GM12878 (cell line): ENCODE measurements around the gene GGNBP2. TPM values are rescaled to one million over a fixed set of nuclear protein-coding genes. Genes with fewer than 3 reads are reported as not detected.

ENCODE experiments used
- ATAC-seq: fragments of 200-7000 bp; cut with Tn5 transposase; 3 replicates; pipeline ENCODE4 v1.9.1; 2020; ENCODE audit warnings: mild to moderate bottlenecking, moderate library complexity
- BruUV-seq: library from RNA; stranded (reverse); fragments of 400-500 nt; replicated peaks from 2 replicates; lab custom pipeline; 2021; lab: Mats Ljungman, UMichigan
- CTCF ChIA-PET: fragments of 300-600 bp; sonication (Branson Sonifier 250); formaldehyde crosslinking; extraction: SDS; loops from one replicate; lab custom pipeline; 2021; ENCODE audit warnings: inconsistent platforms; lab: Yijun Ruan, JAX
- POLR2A ChIA-PET: fragments of 350-600 bp; formaldehyde crosslinking; extraction: SDS; loops from one replicate; lab custom pipeline; 2021; ENCODE audit warnings: inconsistent platforms; lab: Charles Lee
- RAD21 ChIA-PET: fragments of 300-600 bp; sonication (Branson Sonifier 250); formaldehyde crosslinking; loops from one replicate; lab custom pipeline; 2023; ENCODE audit warnings: antibody characterized with exemption; ENCODE audit not compliant: unreplicated experiment; lab: Charles Lee
- SMC1A ChIA-PET: fragments of 300-600 bp; sonication (Branson Sonifier 250); formaldehyde crosslinking; loops from one replicate; lab custom pipeline; 2023; ENCODE audit not compliant: unreplicated experiment, uncharacterized antibody; lab: Charles Lee
- DNase-seq: peaks from one replicate; pipeline ENCODE4 v3.0.0-alpha.2; 2011; ENCODE audit warnings: low read depth, low spot score
- FAIRE-seq: peaks from 3 replicates; lab custom pipeline; 2011; peaks lifted over from hg19 to GRCh38; lab: Jason Lieb, UNC
- H2AFZ ChIP-seq: 2 replicates; pipeline ENCODE4 v1.6.0; 2011; ENCODE audit warnings: low read depth, low read length, control low read depth; ENCODE audit not compliant: control insufficient read depth
- H3K27ac ChIP-seq: 2 replicates; pipeline ENCODE4 v1.5.1; 2011; ENCODE audit warnings: control low read depth; ENCODE audit not compliant: control insufficient read depth, insufficient read depth
- H3K27me3 ChIP-seq, 2 experiments: replicated peaks in 1 of 2; 2 replicates each; pipeline versions ENCODE4 v1.6.0 to v1.6.1; 2011; ENCODE audit warnings: low read length in 1 of 2; ENCODE audit not compliant: control insufficient read depth in 2 of 2, insufficient read depth in 2 of 2
- H3K36me3 ChIP-seq, 2 experiments: 2 replicates each; pipeline ENCODE4 v1.5.1; 2011; ENCODE audit warnings: low read length in 1 of 2; ENCODE audit not compliant: control insufficient read depth in 2 of 2, insufficient read depth in 2 of 2
- H3K4me1 ChIP-seq: 2 replicates; pipeline ENCODE4 v1.6.1; 2011; ENCODE audit warnings: mild to moderate bottlenecking, low read length, moderate library complexity, mixed read lengths; ENCODE audit not compliant: control insufficient read depth, insufficient read depth
- H3K4me2 ChIP-seq: 2 replicates; pipeline ENCODE4 v1.6.0; 2011; ENCODE audit warnings: control low read depth; ENCODE audit not compliant: control insufficient read depth, insufficient read depth
- H3K4me3 ChIP-seq: fragments of 200-600 bp; sonication (generic); 2 replicates; pipeline ENCODE4 v1.5.1; 2016
- H3K79me2 ChIP-seq: 2 replicates; pipeline ENCODE4 v1.6.0; 2011; ENCODE audit warnings: low read length; ENCODE audit not compliant: control insufficient read depth, insufficient read depth
- H3K9ac ChIP-seq: 2 replicates; pipeline ENCODE4 v1.8.0; 2011; ENCODE audit warnings: low read length, control low read depth, mixed read lengths; ENCODE audit not compliant: control insufficient read depth, insufficient read depth
- H3K9me3 ChIP-seq: replicated peaks from 3 replicates; pipeline ENCODE4 v1.5.1; 2011; ENCODE audit warnings: mild to moderate bottlenecking, low read length; ENCODE audit not compliant: control insufficient read depth, insufficient read depth
- H4K20me1 ChIP-seq: 2 replicates; pipeline ENCODE4 v1.6.0; 2011; ENCODE audit not compliant: control insufficient read depth, insufficient read depth
- ATF7 ChIP-seq: fragments of 450-650 bp; IDR thresholded peaks from 2 replicates; pipeline ENCODE4 v1.6.1; 2016; ENCODE audit warnings: low read depth, mild to moderate bottlenecking
- BHLHE40 ChIP-seq, 2 experiments: fragments of 450-650 bp in 1 of 2; IDR thresholded peaks; 2 replicates each; pipeline ENCODE4 v1.6.1; 2011 to 2017; ENCODE audit warnings: low read depth in 2 of 2, borderline replicate concordance in 1 of 2, improper control_type of control experiment in 1 of 2, low read length in 1 of 2, mild to moderate bottlenecking in 1 of 2
- CREM ChIP-seq: IDR thresholded peaks from 2 replicates; pipeline ENCODE4 v1.6.1; 2014; ENCODE audit warnings: antibody characterized with exemption, low read depth
- IKZF2 ChIP-seq, 2 experiments: fragments of 450-650 bp; IDR thresholded peaks; 2 replicates each; pipeline ENCODE4 v1.6.1; 2017; ENCODE audit warnings: mild to moderate bottlenecking in 2 of 2, moderate library complexity in 2 of 2
- NRF1 ChIP-seq: conservative IDR thresholded peaks from 2 replicates; pipeline ENCODE4 v1.6.1; 2011; ENCODE audit warnings: mild to moderate bottlenecking, low read depth, low read length, improper control_type of control experiment
- RELA ChIP-seq: fragments of 450-650 bp; IDR thresholded peaks from 2 replicates; pipeline ENCODE4 v1.8.0; 2014; ENCODE audit warnings: borderline replicate concordance; ENCODE audit not compliant: partially characterized antibody
- SMAD1 ChIP-seq: fragments of 450-650 bp; IDR thresholded peaks from 2 replicates; pipeline ENCODE4 v1.6.1; 2018; ENCODE audit warnings: mild to moderate bottlenecking, low read depth; ENCODE audit not compliant: partially characterized antibody
- SMAD5 ChIP-seq: IDR thresholded peaks from 2 replicates; pipeline ENCODE4 v1.6.1; 2016; ENCODE audit warnings: antibody characterized with exemption, low read depth
- WGBS: methylation state at CpG from one replicate; pipeline ENCODE4 v1.1.6; 2016; ENCODE audit warnings: low lambda C conversion rate; ENCODE audit not compliant: insufficient replicate concordance, insufficient coverage; ENCODE audit errors: missing lambda C conversion rate; 5-methylcytosine and 5-hydroxymethylcytosine counted together
- in situ Hi-C: fragments of 300-500 bp; cut with MboI; formaldehyde crosslinking; loops from 9 replicates; pipeline ENCODE4 v1.14.3; 2018; ENCODE audit warnings: mixed read lengths
- intact Hi-C: fragments of 100-400 bp; cut with micrococcal nuclease; formaldehyde crosslinking; loops from one replicate; pipeline ENCODE4 v1.14.2; 2022; ENCODE audit not compliant: unreplicated experiment
- polyA plus RNA-seq, 11 experiments: library from polyadenylated mRNA; depleted of rRNA in 4 of 11; unstranded in 6 of 11; stranded (reverse) in 5 of 11; fragments of >200 nt; fragmentation: Nextera tagmentation in 4 of 11; fragmentation: Illumina TruSeq in 1 of 11; extraction: Ambion mirVana in 4 of 11; extraction: Trizol in 1 of 11; gene quantifications; 1 replicate in 1 of 11; 2 replicates in 10 of 11; pipeline versions ENCODE4 v1.2.1 to v1.2.3, GENCODE V29; 2011 to 2016; ENCODE audit warnings: inconsistent platforms in 2 of 11, missing spikeins in 2 of 11, low read depth in 1 of 11
- total RNA-seq, 4 experiments: library from RNA; depleted of rRNA in 3 of 4; stranded (reverse); fragments of >200 nt in 3 of 4; fragmentation: Illumina TruSeq in 1 of 4; extraction: Trizol in 1 of 4; gene quantifications; 2 replicates each; pipeline versions ENCODE4 v1.2.1 to v1.2.3, GENCODE V29; 2013 to 2021

GGNBP2 gene
- total and polyA plus RNA-seq, 10 of the 15 experiments (the other 5 are each of a cell fraction or from before 2014, with no cell fraction given), result 36.3 to 82.0 (median 50.0) TPM

DNA sequence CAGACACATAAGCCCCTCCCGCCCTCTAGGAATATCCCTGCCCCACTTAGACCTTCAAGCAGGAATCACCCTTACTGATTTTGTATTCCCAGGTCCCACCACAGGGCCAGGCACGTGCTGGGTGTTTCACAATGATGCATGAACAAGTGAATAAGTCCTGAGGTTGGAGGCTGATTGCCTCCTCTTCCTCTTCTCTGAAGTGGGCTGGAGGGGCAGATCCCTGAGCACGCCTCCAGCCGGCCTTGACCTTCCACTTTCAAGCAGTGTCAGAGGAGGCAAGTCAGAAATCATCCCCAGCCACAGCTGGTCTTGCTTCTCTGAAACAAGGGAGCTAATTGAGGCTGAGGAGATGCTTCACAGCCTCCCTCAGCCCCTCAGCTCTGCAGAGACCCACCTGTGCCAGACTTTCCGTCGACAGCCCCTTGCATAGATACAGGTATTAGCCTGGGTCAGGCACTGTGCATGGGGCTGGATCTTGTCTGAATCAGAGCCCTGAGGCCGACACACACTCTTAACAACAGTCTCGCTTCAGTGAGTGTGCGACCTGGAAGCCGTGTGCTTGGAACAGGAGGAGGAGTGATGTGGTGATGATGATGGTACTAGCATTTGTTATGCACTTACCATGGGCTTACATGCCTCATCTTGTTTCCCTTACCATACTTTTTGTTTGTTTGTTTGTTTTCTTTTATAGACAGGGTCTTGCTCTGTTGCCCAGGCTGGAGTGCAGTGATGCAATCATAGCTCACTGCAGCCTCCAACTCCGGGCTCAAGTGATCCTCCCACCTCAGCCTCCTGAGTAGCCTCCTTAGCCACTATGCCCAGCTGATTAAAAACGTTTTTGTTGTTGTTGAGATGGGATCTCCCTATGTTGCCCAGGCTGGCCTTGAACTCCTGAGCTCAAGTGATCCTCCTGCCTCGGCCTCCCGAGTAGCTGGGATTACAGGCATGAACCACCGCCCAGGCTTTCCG lies 71.6 kb downstream of the GGNBP2 start:
- FAIRE-seq, result no peak
- no peak for TF ChIP-seq ATF7
- peak in 1 of 2 experiments; percentile 47; a peak in 1 of 4 replicates for TF ChIP-seq BHLHE40 (IDR thresholded peaks at IDR 0.05; ENCODE audit: borderline replicate concordance in 1 of 2, low read depth in 2 of 2, low read length in 1 of 2)
- in situ Hi-C loops (loop anchor here (25.0 kb wide), 2 partner anchors 446 to 621 kb away; no protein-coding TSS in a partner anchor), intact Hi-C loops (no loop called here)
- WGBS, result 74% methylated on average over 16 of the region's 16 CpGs
- Histone ChIP-seq H3K4me1 (no peaks in the 10 kb centered on the region), H4K20me1 (no peaks in the 10 kb centered on the region), H3K9me3 (no peaks in the 10 kb centered on the region), H3K27me3 (no peaks in the 10 kb centered on the region), H3K36me3 (no peaks in the 10 kb centered on the region), H3K4me3 (no peak overlapping the region), H2AFZ (no peak overlapping the region), H3K9ac (no peak overlapping the region), H3K4me2 (no peak overlapping the region), H3K27ac (no peak overlapping the region), H3K79me2 (no peaks in the 10 kb centered on the region)
- no peak for DNase-seq
- ChIA-PET RAD21 (interaction anchor here (1.1 to 1.5 kb wide), 3 partner anchors 10 to 89 kb away, joined by 3 read pairs; no protein-coding TSS in a partner anchor), CTCF (interaction anchor here (0.9 to 3.4 kb wide), 4 partner anchors 9 to 431 kb away, joined by 4 to 15 read pairs (median 5); no protein-coding TSS in a partner anchor), POLR2A (no interaction called here), SMC1A (interaction anchor here (0.7 kb wide), 1 partner anchor 13 kb away, joined by 3 read pairs; no protein-coding TSS in a partner anchor)
- ATAC-seq, result no peak
- BruUV-seq, result no TSS peak

DNA sequence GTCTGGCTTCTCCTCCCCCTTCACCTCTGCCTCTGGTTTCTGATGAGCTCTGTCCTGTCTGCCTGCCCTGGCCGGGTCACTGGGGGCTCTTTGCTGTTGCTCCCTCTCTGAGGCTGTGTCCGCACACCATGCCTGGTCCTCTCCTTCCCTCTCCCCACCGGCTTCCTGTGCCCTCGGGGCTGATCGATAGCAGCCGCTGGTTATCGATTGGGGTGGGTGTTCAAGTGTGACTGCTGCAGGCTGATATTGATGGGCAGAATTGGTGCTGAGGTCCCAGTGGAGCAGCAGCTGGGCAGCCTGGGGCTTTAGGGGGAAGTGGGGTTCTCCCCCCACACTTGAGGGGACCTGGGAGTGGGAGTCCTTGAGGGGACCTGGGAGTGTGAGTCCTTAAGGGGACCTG lies 73.1 kb downstream of the GGNBP2 start:
- H3K9me3 ChIP-seq, result no peaks in the 10 kb centered on the region
- ChIA-PET SMC1A (interaction anchor here (1.2 kb wide), 1 partner anchor 10 kb away, joined by 3 read pairs; no protein-coding TSS in a partner anchor), RAD21 (interaction anchor here (1.3 to 1.5 kb wide), 2 partner anchors 8 to 15 kb away, joined by 3 read pairs; no protein-coding TSS in a partner anchor), CTCF (interaction anchor here (1.2 to 1.6 kb wide), 2 partner anchors 11 to 15 kb away, joined by 4 to 11 read pairs; partner anchors contain the start of gene MRM1), POLR2A (no interaction called here)
- H3K36me3 ChIP-seq, result no peaks in the 10 kb centered on the region
- no peak for TF ChIP-seq NRF1
- TF ChIP-seq IKZF2 (IDR thresholded peaks at IDR 0.05), result no peak
- TF ChIP-seq RELA, result no peak
- TF ChIP-seq CREM, result no peak
- TF ChIP-seq SMAD5, result no peak
- TF ChIP-seq SMAD1, result no peak
- H3K4me2 ChIP-seq, result no peak overlapping the region
- H3K4me3 ChIP-seq, result no peak overlapping the region
- intact Hi-C loops, result no loop called here
- no peak overlapping the region for H3K9ac ChIP-seq
- no TSS peak for BruUV-seq
- no peaks in the 10 kb centered on the region for H3K79me2 ChIP-seq
- H3K27me3 ChIP-seq, result no peaks in the 10 kb centered on the region
- DNase-seq (no peak), ATAC-seq (no peak), FAIRE-seq (no peak)
- WGBS, result 74% methylated on average over 7 of the region's 7 CpGs
- H2AFZ ChIP-seq, result no peak overlapping the region
- H3K4me1 ChIP-seq, result no peaks in the 10 kb centered on the region
- in situ Hi-C loops, result loop anchor here (25.0 kb wide), 2 partner anchors 445 to 620 kb away; no protein-coding TSS in a partner anchor
- H4K20me1 ChIP-seq, result no peaks in the 10 kb centered on the region
- no peak overlapping the region for H3K27ac ChIP-seq
